Right ventricle myocardium inferior (tissue), 1 donor: Measurements from ENCODE around the gene CDH24. TPM values are rescaled to one million over a fixed set of nuclear protein-coding genes. Genes with fewer than 3 reads are reported as not detected.
"Not testable (repeated sequence)": the region's sequence is repeated elsewhere in the genome, so short reads cannot be mapped to it uniquely, and the experiment has no call there.

ENCODE experiments used
- ATAC-seq: fragments of 200-7000 bp; cut with Tn5 transposase; one replicate; pipeline ENCODE4 v1.9.1; 2020; ENCODE audit warnings: mild to moderate bottlenecking, moderate library complexity
- DNase-seq: peaks from one replicate; pipeline ENCODE4 v3.0.0; 2021; ENCODE audit errors: missing footprints
- intact Hi-C: fragments of 100-400 bp; cut with DNase I; formaldehyde crosslinking; loops from one replicate; pipeline ENCODE4 v1.11.0; 2022
- total RNA-seq: library from RNA; stranded (reverse); fragmentation: NEBNext Ultra II Directional; extraction: Animal tissue kit (Norgen Biotek cat#: 25700); gene quantifications from one replicate; pipeline ENCODE4 v1.2.1, GENCODE V29; 2021
- donor health status: DM: no; HTN: yes; CAD: no; lungs with severe emphysema.

The CDH24 gene
- total RNA-seq, 1 donor from 2014 or later: 2.5 TPM

GRCh38 chr14:23033251-23033727, 24.0 kb downstream of the CDH24 start:
- no peak for ATAC-seq
- DNase-seq: no peak
- intact Hi-C loops: no loop called here

- DNase-seq (no peak), ATAC-seq (no peak)
- intact Hi-C loops: no loop called here
These were observed 26.4 kb downstream of the CDH24 start for GRCh38 chr14:23030936-23031335.

GRCh38 chr14:23028799-23029198, 28.5 kb downstream of the CDH24 start:
- DNase-seq (no peak), ATAC-seq (no peak)
- intact Hi-C loops: no loop called here

GRCh38 chr14:23025151-23025814, 32.0 kb downstream of the CDH24 start:
- no peak for ATAC-seq

GRCh38 chr14:23024612-23025075, 32.7 kb downstream of the CDH24 start:
- ATAC-seq (no peak), DNase-seq (no peak)
- intact Hi-C loops: no loop called here

More at GRCh38 chr14:23025151-23025814, 32.0 kb downstream of the CDH24 start:
- no peak for DNase-seq
- intact Hi-C loops: no loop called here

GRCh38 chr14:23023795-23024152, 33.5 kb downstream of the CDH24 start:
- ATAC-seq (no peak), DNase-seq (no peak)
- intact Hi-C loops: no loop called here

- ATAC-seq: no peak
These were observed 34.1 kb downstream of the CDH24 start for GRCh38 chr14:23023022-23023794.

GRCh38 chr14:23021889-23022442, 35.4 kb downstream of the CDH24 start:
- no peak for DNase-seq
- intact Hi-C loops: no loop called here
- ATAC-seq: no peak

More at GRCh38 chr14:23023022-23023794, 34.1 kb downstream of the CDH24 start:
- intact Hi-C loops: no loop called here
- no peak for DNase-seq

GRCh38 chr14:23021434-23021833, 35.9 kb downstream of the CDH24 start:
- intact Hi-C loops: no loop called here
- DNase-seq: no peak
- no peak for ATAC-seq

GRCh38 chr14:23020143-23021128, 36.9 kb downstream of the CDH24 start:
- DNase-seq: no peak
- ATAC-seq: no peak
- intact Hi-C loops: no loop called here

GRCh38 chr14:23018107-23018506, 39.2 kb downstream of the CDH24 start:
- DNase-seq (no peak), ATAC-seq (no peak)
- intact Hi-C loops: no loop called here

- intact Hi-C loops: no loop called here
- DNase-seq: no peak
- no peak for ATAC-seq
These were observed 40.2 kb downstream of the CDH24 start for GRCh38 chr14:23017091-23017490.

GRCh38 chr14:23015618-23016017, 41.7 kb downstream of the CDH24 start:
- intact Hi-C loops: no loop called here
- DNase-seq: no peak
- no peak for ATAC-seq

- DNase-seq, ATAC-seq, intact Hi-C loops: not testable (repeated sequence)
These were observed 43.6 kb downstream of the CDH24 start for GRCh38 chr14:23013749-23014054.

- intact Hi-C loops: no loop called here
- ATAC-seq (no peak), DNase-seq (no peak)
These were observed 44.1 kb downstream of the CDH24 start for GRCh38 chr14:23013054-23013748.

- ATAC-seq: peak; percentile 40
- intact Hi-C loops: no loop called here
- DNase-seq: peak; percentile 93
These were observed 47.2 kb downstream of the CDH24 start, which contains the start of gene C14orf93 for GRCh38 chr14:23009939-23010726. C14orf93 (minus strand) TSS chr14:23010143; CDS start chr14:22999023, 11,120 bp downstream.

- no peak for ATAC-seq
- no peak for DNase-seq
- intact Hi-C loops: no loop called here
These were observed 47.8 kb downstream of the CDH24 start for GRCh38 chr14:23009483-23009938.
